HG03442 (cell line): ENCODE data around the gene LRIG3.
"Not testable (repeated sequence)": the region's sequence is repeated elsewhere in the genome, so short reads cannot be mapped to it uniquely, and the experiment has no call there.

Experiments
- ATAC-seq: cut with Tn5 transposase; IDR thresholded peaks from one replicate; pipeline ENCODE4 v1.9.1; 2021; ENCODE audit warnings: mild to moderate bottlenecking, moderate library complexity; ENCODE audit not compliant: unreplicated experiment

LRIG3 gene

GRCh38 chr12:58907391-58907790 lies 12.9 kb downstream of the LRIG3 start:
- ATAC-seq, result no peak

- no peak for ATAC-seq
Measured at GRCh38 chr12:58906917-58907316, 13.4 kb downstream of the LRIG3 start.

GRCh38 chr12:58905422-58905821 lies 14.9 kb downstream of the LRIG3 start:
- no peak for ATAC-seq

GRCh38 chr12:58902726-58903125 lies 17.6 kb downstream of the LRIG3 start:
- not testable (repeated sequence) for ATAC-seq

- ATAC-seq, result no peak
Measured at GRCh38 chr12:58901664-58902063, 18.6 kb downstream of the LRIG3 start.

GRCh38 chr12:58897969-58898368 lies 22.3 kb downstream of the LRIG3 start:
- no peak for ATAC-seq

GRCh38 chr12:58896278-58896677 lies 24.0 kb downstream of the LRIG3 start:
- no peak for ATAC-seq

- ATAC-seq, result no peak
Measured at GRCh38 chr12:58895053-58895452, 25.3 kb downstream of the LRIG3 start.

- ATAC-seq, result no peak
Measured at GRCh38 chr12:58894040-58894439, 26.3 kb downstream of the LRIG3 start.

GRCh38 chr12:58893495-58893894 lies 26.8 kb downstream of the LRIG3 start:
- no peak for ATAC-seq

- no peak for ATAC-seq
Measured at GRCh38 chr12:58889557-58889956, 30.7 kb downstream of the LRIG3 start.

- no peak for ATAC-seq
Measured at GRCh38 chr12:58888131-58888783, 32.0 kb downstream of the LRIG3 start.

- ATAC-seq, result no peak
Measured at GRCh38 chr12:58887068-58887467, 33.2 kb downstream of the LRIG3 start.

- ATAC-seq, result no peak
Measured at GRCh38 chr12:58886474-58886873, 33.8 kb downstream of the LRIG3 start.

- ATAC-seq, result no peak
Measured at GRCh38 chr12:58884916-58885315, 35.4 kb downstream of the LRIG3 start.

- no peak for ATAC-seq
Measured at GRCh38 chr12:58883576-58884334, 36.5 kb downstream of the LRIG3 start.

- no peak for ATAC-seq
Measured at GRCh38 chr12:58882826-58883225, 37.5 kb downstream of the LRIG3 start.

GRCh38 chr12:58881816-58882215 lies 38.5 kb downstream of the LRIG3 start:
- ATAC-seq, result no peak

- ATAC-seq, result no peak
Measured at GRCh38 chr12:58880639-58881038, 39.7 kb downstream of the LRIG3 start.

GRCh38 chr12:58877243-58877743 lies 43.0 kb downstream of the LRIG3 start:
- ATAC-seq, result no peak

- ATAC-seq, result no peak
Measured at GRCh38 chr12:58873496-58873895, 46.8 kb downstream of the LRIG3 start.

GRCh38 chr12:58871556-58871955 lies 48.7 kb downstream of the LRIG3 start:
- no peak for ATAC-seq
